Loucy (cell line): ENCODE data around the gene ERH.

Experiments used
- H2AFZ ChIP-seq: fragments of 200-600 bp; sonication (generic); 2 replicates; pipeline ENCODE4 v1.6.0; 2016; ENCODE audit warnings: antibody characterized with exemption, mild to moderate bottlenecking, low read length, moderate library complexity
- H3F3A ChIP-seq: fragments of 200-600 bp; 2 replicates; pipeline ENCODE4 v1.6.0; 2016; ENCODE audit warnings: antibody characterized with exemption, low read depth, mild to moderate bottlenecking
- H3K27me3 ChIP-seq: fragments of 200-600 bp; sonication (generic); 2 replicates; pipeline ENCODE4 v1.6.1; 2014; ENCODE audit warnings: low read length, mild to moderate bottlenecking; ENCODE audit not compliant: insufficient read depth, poor library complexity, severe bottlenecking
- H3K36me3 ChIP-seq: fragments of 200-600 bp; sonication (generic); 2 replicates; pipeline ENCODE4 v1.6.1; 2016; ENCODE audit warnings: low read length; ENCODE audit not compliant: insufficient read depth
- H3K4me1 ChIP-seq: fragments of 200-600 bp; sonication (generic); 2 replicates; pipeline ENCODE4 v1.5.1; 2014; ENCODE audit warnings: low read length, mild to moderate bottlenecking; ENCODE audit not compliant: insufficient read depth, poor library complexity, severe bottlenecking
- H3K4me2 ChIP-seq: fragments of 200-600 bp; sonication (generic); 2 replicates; pipeline ENCODE4 v1.6.0; 2014; ENCODE audit warnings: antibody characterized with exemption, low read length, low read depth, mild to moderate bottlenecking; ENCODE audit not compliant: poor library complexity, severe bottlenecking
- H3K4me3 ChIP-seq: fragments of 200-600 bp; sonication (generic); 2 replicates; pipeline ENCODE4 v1.5.1; 2014; ENCODE audit warnings: low read length, mild to moderate bottlenecking, mixed read lengths; ENCODE audit not compliant: poor library complexity, severe bottlenecking
- H3K79me2 ChIP-seq: fragments of 200-600 bp; sonication (generic); 2 replicates; pipeline ENCODE4 v1.6.1; 2014; ENCODE audit warnings: low read length; ENCODE audit not compliant: insufficient read depth
- H3K9ac ChIP-seq: fragments of 200-600 bp; sonication (generic); 2 replicates; pipeline ENCODE4 v1.6.0; 2014; ENCODE audit warnings: mild to moderate bottlenecking, low read depth, low read length, moderate library complexity; ENCODE audit not compliant: poor library complexity, severe bottlenecking
- H3K9me2 ChIP-seq: fragments of 200-600 bp; sonication (generic); replicated peaks from 2 replicates; pipeline ENCODE4 v1.6.1; 2016; ENCODE audit warnings: low read depth, low read length, mixed read lengths
- H3K9me3 ChIP-seq: fragments of 200-600 bp; sonication (generic); 2 replicates; pipeline ENCODE4 v1.6.1; 2014; ENCODE audit warnings: mild to moderate bottlenecking, antibody characterized with exemption, low read length, low read depth; ENCODE audit not compliant: insufficient read depth
- H4K20me1 ChIP-seq: fragments of 200-600 bp; sonication (generic); 2 replicates; pipeline ENCODE4 v1.6.0; 2014; ENCODE audit warnings: antibody characterized with exemption, low read length, mild to moderate bottlenecking; ENCODE audit not compliant: insufficient read depth, poor library complexity, severe bottlenecking
- CTCF ChIP-seq: fragments of 200-600 bp; sonication (generic); conservative IDR thresholded peaks from 2 replicates; pipeline ENCODE4 v1.5.1; 2014; ENCODE audit warnings: mild to moderate bottlenecking, antibody characterized with exemption, low read length
- EZH2phosphoT487 ChIP-seq: fragments of 200-600 bp; IDR thresholded peaks from 2 replicates; pipeline ENCODE4 v1.6.1; 2018; ENCODE audit warnings: antibody characterized with exemption, mild to moderate bottlenecking, moderate library complexity, borderline replicate concordance

The ERH gene

GRCh38 chr14:69373104-69373503 is 25.0 kb downstream of the ERH start:
- Histone ChIP-seq H3K79me2 (no peaks in the 10 kb centered on the region), H3K9ac (no peak overlapping the region), H3K4me2 (no peak overlapping the region), H4K20me1 (no peaks in the 10 kb centered on the region), H2AFZ (no peak overlapping the region), H3K4me1 (no peaks in the 10 kb centered on the region), H3K36me3 (peaks cover 30% of the 10 kb centered on the region), H3F3A (no peaks in the 10 kb centered on the region), H3K27me3 (no peaks in the 10 kb centered on the region), H3K9me2 (no peaks in the 10 kb centered on the region), H3K4me3 (no peak overlapping the region), H3K9me3 (0 out of 2 replicates have a peak, but pooled peaks cover 3% of the 10 kb centered on the region)
- TF ChIP-seq CTCF = no peak
- no peak for TF ChIP-seq EZH2phosphoT487

GRCh38 chr14:69372146-69372545 is 26.0 kb downstream of the ERH start:
- Histone ChIP-seq H3F3A (no peaks in the 10 kb centered on the region), H3K9me2 (no peaks in the 10 kb centered on the region), H3K27me3 (no peaks in the 10 kb centered on the region), H3K4me3 (no peak overlapping the region), H3K36me3 (peaks cover 30% of the 10 kb centered on the region), H3K9ac (no peak overlapping the region), H4K20me1 (no peaks in the 10 kb centered on the region), H3K4me1 (no peaks in the 10 kb centered on the region), H3K9me3 (0 out of 2 replicates have a peak, but pooled peaks cover 3% of the 10 kb centered on the region), H3K4me2 (no peak overlapping the region), H2AFZ (no peak overlapping the region), H3K79me2 (no peaks in the 10 kb centered on the region)
- TF ChIP-seq CTCF (no peak), EZH2phosphoT487 (no peak)

- Histone ChIP-seq H4K20me1 (no peaks in the 10 kb centered on the region), H3K4me2 (no peak overlapping the region), H3K9me3 (no peaks in the 10 kb centered on the region), H3K79me2 (no peaks in the 10 kb centered on the region), H3K4me1 (no peaks in the 10 kb centered on the region), H3K9me2 (no peaks in the 10 kb centered on the region), H3K4me3 (no peak overlapping the region), H3K9ac (no peak overlapping the region), H3K27me3 (no peaks in the 10 kb centered on the region), H2AFZ (no peak overlapping the region), H3F3A (no peaks in the 10 kb centered on the region), H3K36me3 (peaks cover 10% of the 10 kb centered on the region; the same call in 1 of the 2 replicates)
- TF ChIP-seq CTCF (no peak), EZH2phosphoT487 (no peak)
Observed at GRCh38 chr14:69370061-69370460, 28.0 kb downstream of the ERH start.
